GM21526 (cell line): ENCODE results near the gene CLEC10A.
A peak's percentile ranks its signal among the peaks of the same experiment; 100 is the strongest.

Source experiments
- ATAC-seq: cut with Tn5 transposase; IDR thresholded peaks from one replicate; pipeline ENCODE4 v1.9.1; 2021; ENCODE audit warnings: moderate library complexity; ENCODE audit not compliant: unreplicated experiment, low FRiP score

Gene CLEC10A

GRCh38 chr17:7043497-7044198, 36.4 kb downstream of the CLEC10A start, which contains the start of gene SLC16A11:
Gene SLC16A11, minus strand, starts transcription at chr17:7044092. Its CDS starts 579 bp downstream, at chr17:7043513.
- no peak for ATAC-seq

- ATAC-seq: no peak
Observed at GRCh38 chr17:7043182-7043496, 36.9 kb downstream of the CLEC10A start.

GRCh38 chr17:7042501-7043181, 37.4 kb downstream of the CLEC10A start:
- no peak for ATAC-seq

- no peak for ATAC-seq
Observed at GRCh38 chr17:7041607-7042500, 38.2 kb downstream of the CLEC10A start.

GRCh38 chr17:7039832-7040231, 40.2 kb downstream of the CLEC10A start:
- no peak for ATAC-seq

- no peak for ATAC-seq
Observed at GRCh38 chr17:7038025-7038862, 41.8 kb downstream of the CLEC10A start.

GRCh38 chr17:7035591-7036368, 44.3 kb downstream of the CLEC10A start, which contains the start of gene SLC16A13:
Gene SLC16A13, plus strand, starts transcription at chr17:7036015. Its CDS starts 368 bp downstream, at chr17:7036383.
- peak; percentile 84 for ATAC-seq

- peak; percentile 5 for ATAC-seq
Observed at GRCh38 chr17:7034955-7035590, 45.0 kb downstream of the CLEC10A start.

- ATAC-seq: no peak
Observed at GRCh38 chr17:7029659-7030058, 50.4 kb downstream of the CLEC10A start.

- ATAC-seq: no peak
Observed at GRCh38 chr17:7029096-7029495, 51.0 kb downstream of the CLEC10A start.

- no peak for ATAC-seq
Observed at GRCh38 chr17:7027335-7027734, 52.7 kb downstream of the CLEC10A start.

GRCh38 chr17:7026471-7027115, 53.5 kb downstream of the CLEC10A start:
- no peak for ATAC-seq

- no peak for ATAC-seq
Observed at GRCh38 chr17:7025245-7025644, 54.8 kb downstream of the CLEC10A start.
